Measurements from ENCODE around the gene TLK2. TPM values are rescaled to one million over a fixed set of nuclear protein-coding genes. Genes with fewer than 3 reads are reported as not detected.
A peak's percentile ranks its signal among the peaks of the same experiment; 100 is the strongest.

TLK2 gene
- total RNA-seq, 6 experiments from 2014 or later, result 29.0 to 40.9 (median 38.6) TPM

GRCh38 chr17:62562656-62563055 is 84.0 kb downstream of the TLK2 start:
- H3K27me3 Mint-ChIP-seq (ENCODE audit: insufficient read depth), result no peaks in the 10 kb centered on the region
- peak overlapping the region; percentile 36; the same call in 1 of the 2 replicates for H3K27ac Mint-ChIP-seq
- H3K4me1 Mint-ChIP-seq (ENCODE audit: low read depth), result peaks cover 75% of the 10 kb centered on the region
- DNase-seq, result peak; percentile 43
- peaks cover 4% of the 10 kb centered on the region; the same call in 1 of the 2 replicates for H3K9me3 Mint-ChIP-seq
- TF ChIP-seq CTCF (IDR thresholded peaks at IDR 0.05), result no peak
- H3K4me3 Mint-ChIP-seq, result no peak overlapping the region
- H3K36me3 Mint-ChIP-seq (ENCODE audit: low read depth), result peaks cover 45% of the 10 kb centered on the region

DNA sequence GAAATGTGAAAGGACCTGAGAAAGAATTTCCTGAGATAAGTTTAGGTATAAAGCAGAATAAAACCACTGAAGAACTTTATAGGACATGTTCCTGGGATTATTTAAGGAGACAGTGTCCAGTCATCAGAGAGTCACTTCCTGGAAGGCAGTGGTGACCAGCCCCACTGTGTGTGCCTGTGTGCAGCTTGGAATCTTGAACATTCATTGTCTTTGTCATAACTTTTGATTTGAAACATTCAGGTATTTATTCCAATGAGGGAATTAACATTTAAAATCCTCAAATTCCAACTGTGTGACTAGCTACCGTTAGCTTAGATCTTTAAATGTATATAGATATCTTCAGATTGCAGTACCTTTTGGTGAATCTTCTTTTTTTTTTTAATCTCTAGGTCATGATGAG is 87.2 kb downstream of the TLK2 start:
- peak overlapping the region; percentile 59 for H3K4me3 Mint-ChIP-seq
- H3K9me3 Mint-ChIP-seq, result peaks cover 4% of the 10 kb centered on the region; the same call in 1 of the 2 replicates
- H3K36me3 Mint-ChIP-seq (ENCODE audit: low read depth), result peaks cover 54% of the 10 kb centered on the region
- peaks cover 65% of the 10 kb centered on the region for H3K4me1 Mint-ChIP-seq (ENCODE audit: low read depth)
- peak overlapping the region; percentile 89 for H3K27ac Mint-ChIP-seq
- TF ChIP-seq CTCF (IDR thresholded peaks at IDR 0.05), result no peak
- DNase-seq, result peak; percentile 82
- H3K27me3 Mint-ChIP-seq (ENCODE audit: insufficient read depth), result no peaks in the 10 kb centered on the region

DNA sequence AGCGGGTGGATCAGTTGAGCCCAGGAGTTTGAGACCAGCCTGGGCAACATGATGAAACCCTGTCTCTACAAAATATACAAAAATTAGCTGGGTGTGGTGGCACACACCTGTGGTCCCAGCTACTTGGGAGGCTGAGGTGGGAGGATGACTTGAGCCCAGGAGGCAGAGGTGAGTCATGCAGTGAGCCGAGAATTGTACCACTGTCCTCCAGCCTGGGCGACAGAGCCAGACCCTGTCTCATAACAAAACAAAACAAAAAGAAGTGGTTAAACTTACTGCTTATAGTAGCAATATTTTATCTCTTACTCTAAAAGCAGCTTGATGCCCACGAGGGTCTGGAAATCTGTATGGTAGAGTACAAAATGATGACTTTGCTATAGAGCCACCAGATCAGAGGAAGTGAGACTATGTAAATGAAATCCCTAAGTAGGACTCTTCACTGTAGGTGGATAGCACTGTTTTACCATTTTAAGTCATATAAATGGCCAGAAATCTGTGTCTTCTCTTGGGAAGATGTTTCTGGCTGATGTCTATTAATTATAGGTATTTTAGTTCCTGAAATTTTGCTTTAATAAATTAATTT is 88.5 kb downstream of the TLK2 start:
- no peak for TF ChIP-seq CTCF (IDR thresholded peaks at IDR 0.05)
- Mint-ChIP-seq H3K36me3 (ENCODE audit: low read depth) (peaks cover 57% of the 10 kb centered on the region), H3K27ac (peak overlapping the region; percentile 89), H3K9me3 (peaks cover 4% of the 10 kb centered on the region; the same call in 1 of the 2 replicates), H3K4me1 (ENCODE audit: low read depth) (peaks cover 63% of the 10 kb centered on the region), H3K27me3 (ENCODE audit: insufficient read depth) (no peaks in the 10 kb centered on the region), H3K4me3 (no peak overlapping the region)
- no peak for DNase-seq

- H3K9me3 Mint-ChIP-seq, result no peaks in the 10 kb centered on the region
- H3K36me3 Mint-ChIP-seq (ENCODE audit: low read depth), result peaks cover 61% of the 10 kb centered on the region
- DNase-seq, result no peak
- no peaks in the 10 kb centered on the region; the same call in 1 of the 2 replicates for H3K27me3 Mint-ChIP-seq (ENCODE audit: insufficient read depth)
- peaks cover 32% of the 10 kb centered on the region for H3K4me1 Mint-ChIP-seq (ENCODE audit: low read depth)
- H3K4me3 Mint-ChIP-seq, result peak overlapping the region; percentile 63; the same call in 1 of the 2 replicates
- no peak for TF ChIP-seq CTCF (IDR thresholded peaks at IDR 0.05)
- H3K27ac Mint-ChIP-seq, result peak overlapping the region; percentile 83
Measured at GRCh38 chr17:62572488-62572887, 93.9 kb downstream of the TLK2 start.

GRCh38 chr17:62572888-62573401 is 94.3 kb downstream of the TLK2 start:
- Mint-ChIP-seq H3K27ac (peak overlapping the region; percentile 83), H3K4me1 (ENCODE audit: low read depth) (peaks cover 29% of the 10 kb centered on the region), H3K27me3 (ENCODE audit: insufficient read depth) (no peaks in the 10 kb centered on the region; the same call in 1 of the 2 replicates), H3K9me3 (no peaks in the 10 kb centered on the region), H3K36me3 (ENCODE audit: low read depth) (peaks cover 61% of the 10 kb centered on the region), H3K4me3 (peak overlapping the region; percentile 63)
- TF ChIP-seq CTCF (IDR thresholded peaks at IDR 0.05), result no peak
- peak; percentile 19 for DNase-seq
